A549 treated with CORT108297 at 1 μM for 4 hours (cell line): ENCODE results near the gene DACT2. TPM values are rescaled to one million over a fixed set of nuclear protein-coding genes. Genes with fewer than 3 reads are reported as not detected.

Experiments used
- total RNA-seq: library from RNA; stranded (reverse); fragments of 200-300 nt; extraction: Qiagen RNA extraction; gene quantifications from 5 replicates; pipeline ENCODE4 v1.2.3, GENCODE V29; 2022

Gene DACT2, protein sequence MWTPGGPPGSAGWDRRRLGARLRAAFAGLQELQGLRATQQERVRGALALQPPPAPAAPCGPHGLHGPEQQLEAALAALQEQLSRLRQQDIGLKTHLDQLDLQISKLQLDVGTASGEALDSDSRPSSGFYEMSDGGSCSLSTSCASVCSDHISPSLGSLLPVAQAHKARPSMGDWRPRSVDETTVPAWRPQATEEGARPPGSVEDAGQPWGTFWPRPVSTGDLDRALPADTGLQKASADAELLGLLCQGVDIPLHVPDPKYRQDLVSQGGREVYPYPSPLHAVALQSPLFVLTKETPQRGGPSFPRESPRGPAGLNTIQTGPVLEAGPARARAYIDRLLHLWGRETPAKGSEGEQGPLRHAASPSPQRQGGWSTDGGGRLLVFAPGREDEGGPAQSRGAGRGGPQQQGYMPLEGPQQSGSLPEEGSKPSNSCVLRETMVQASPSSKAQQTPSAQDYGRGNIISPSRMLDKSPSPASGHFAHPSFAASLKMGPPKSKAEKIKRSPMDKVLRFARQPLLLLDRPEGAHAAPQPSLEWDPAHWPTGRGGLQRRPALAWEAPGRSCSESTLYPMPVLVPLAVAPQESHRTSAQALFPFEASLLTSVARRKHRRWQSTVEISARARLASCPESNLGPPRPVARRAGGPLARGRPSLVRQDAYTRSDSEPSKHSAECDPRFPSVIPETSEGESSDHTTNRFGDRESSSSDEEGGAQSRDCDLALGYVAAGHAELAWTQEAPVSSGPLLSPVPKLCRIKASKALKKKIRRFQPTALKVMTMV
- total RNA-seq = 0.18 to 0.38 TPM (median 0.20 TPM) in 5 replicates

DNA sequence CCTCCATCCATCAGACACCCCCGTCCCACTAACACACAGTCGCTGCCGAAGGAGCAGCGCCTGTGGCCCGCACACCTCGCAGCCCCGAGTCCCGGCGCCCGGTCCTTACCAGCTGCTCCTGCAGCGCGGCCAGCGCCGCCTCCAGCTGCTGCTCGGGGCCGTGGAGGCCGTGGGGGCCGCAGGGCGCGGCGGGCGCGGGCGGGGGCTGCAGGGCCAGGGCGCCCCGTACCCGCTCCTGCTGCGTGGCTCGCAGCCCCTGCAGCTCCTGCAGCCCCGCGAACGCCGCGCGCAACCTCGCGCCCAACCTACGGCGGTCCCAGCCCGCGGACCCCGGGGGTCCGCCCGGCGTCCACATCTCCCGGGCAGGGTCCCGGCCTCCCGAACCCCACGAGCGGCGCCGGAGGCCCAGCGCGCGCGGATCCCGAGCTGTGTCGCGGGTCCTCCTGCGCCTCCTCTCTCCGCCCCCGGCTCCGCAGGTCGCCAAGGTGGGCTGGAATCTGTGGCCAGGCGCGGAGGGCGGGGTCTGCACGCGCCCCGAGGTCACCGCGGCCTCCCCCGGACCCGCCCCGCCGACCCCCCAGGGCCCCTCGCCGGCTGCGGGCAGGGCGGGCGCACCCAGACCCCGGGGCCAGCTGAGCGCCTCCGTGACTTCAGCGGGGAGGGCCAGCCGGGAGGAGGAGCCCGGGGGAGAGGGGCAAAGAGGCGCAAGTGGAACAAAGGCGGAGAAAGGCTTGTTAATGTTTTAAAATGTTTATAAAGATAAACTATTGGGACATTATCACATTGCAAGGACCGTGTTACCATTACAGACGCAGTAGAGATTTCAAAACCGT is at the start of gene DACT2:
DACT2 (minus strand) TSS at position 499 of the 833 bp plus-strand sequence; CDS start at position 355, 144 bp downstream.

Other genes starting within 250 kb of the DACT2 start
- gene FRMD1, start 240.6 kb downstream of the DACT2 start, total RNA-seq = 0.02 to 0.06 TPM (median 0.04 TPM) in 4 of 5 replicates, not detected in the other
- gene SMOC2, start 121.4 kb upstream of the DACT2 start, total RNA-seq = not detected in 5 replicates